ENCODE measurements around the gene ZNF791.

DNA sequence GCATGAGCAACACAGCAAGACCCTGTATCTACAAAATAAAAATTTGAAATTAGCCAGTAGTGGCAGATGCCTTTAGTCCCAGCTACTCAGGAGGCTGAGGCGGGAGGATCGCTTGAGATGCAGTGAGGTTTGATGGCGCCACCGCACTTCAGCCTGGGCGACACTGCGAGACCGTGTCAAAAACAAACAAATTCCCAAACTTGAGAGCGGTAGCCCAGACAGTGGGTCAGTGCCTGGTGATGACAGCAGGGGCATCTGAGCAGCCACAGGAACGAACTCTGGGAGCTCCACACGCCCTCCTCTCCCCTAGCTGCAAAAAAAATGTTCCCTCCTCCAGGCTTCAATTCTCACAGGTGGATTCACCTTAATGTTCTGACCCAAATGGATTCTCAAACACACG is 14.2 kb upstream of the ZNF791 start:
- TF ChIP-seq, protein P1, sequence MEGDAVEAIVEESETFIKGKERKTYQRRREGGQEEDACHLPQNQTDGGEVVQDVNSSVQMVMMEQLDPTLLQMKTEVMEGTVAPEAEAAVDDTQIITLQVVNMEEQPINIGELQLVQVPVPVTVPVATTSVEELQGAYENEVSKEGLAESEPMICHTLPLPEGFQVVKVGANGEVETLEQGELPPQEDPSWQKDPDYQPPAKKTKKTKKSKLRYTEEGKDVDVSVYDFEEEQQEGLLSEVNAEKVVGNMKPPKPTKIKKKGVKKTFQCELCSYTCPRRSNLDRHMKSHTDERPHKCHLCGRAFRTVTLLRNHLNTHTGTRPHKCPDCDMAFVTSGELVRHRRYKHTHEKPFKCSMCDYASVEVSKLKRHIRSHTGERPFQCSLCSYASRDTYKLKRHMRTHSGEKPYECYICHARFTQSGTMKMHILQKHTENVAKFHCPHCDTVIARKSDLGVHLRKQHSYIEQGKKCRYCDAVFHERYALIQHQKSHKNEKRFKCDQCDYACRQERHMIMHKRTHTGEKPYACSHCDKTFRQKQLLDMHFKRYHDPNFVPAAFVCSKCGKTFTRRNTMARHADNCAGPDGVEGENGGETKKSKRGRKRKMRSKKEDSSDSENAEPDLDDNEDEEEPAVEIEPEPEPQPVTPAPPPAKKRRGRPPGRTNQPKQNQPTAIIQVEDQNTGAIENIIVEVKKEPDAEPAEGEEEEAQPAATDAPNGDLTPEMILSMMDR (conservative IDR thresholded peaks at IDR 0.05), result no peak
- no peak for TF ChIP-seq EZH2 (IDR thresholded peaks at IDR 0.05; ENCODE audit: low read depth)

Data from PC-9 (cell line).